Measurements from ENCODE around the gene FBXL16.
A peak's percentile ranks its signal among the peaks of the same experiment; 100 is the strongest.

The FBXL16 gene

DNA sequence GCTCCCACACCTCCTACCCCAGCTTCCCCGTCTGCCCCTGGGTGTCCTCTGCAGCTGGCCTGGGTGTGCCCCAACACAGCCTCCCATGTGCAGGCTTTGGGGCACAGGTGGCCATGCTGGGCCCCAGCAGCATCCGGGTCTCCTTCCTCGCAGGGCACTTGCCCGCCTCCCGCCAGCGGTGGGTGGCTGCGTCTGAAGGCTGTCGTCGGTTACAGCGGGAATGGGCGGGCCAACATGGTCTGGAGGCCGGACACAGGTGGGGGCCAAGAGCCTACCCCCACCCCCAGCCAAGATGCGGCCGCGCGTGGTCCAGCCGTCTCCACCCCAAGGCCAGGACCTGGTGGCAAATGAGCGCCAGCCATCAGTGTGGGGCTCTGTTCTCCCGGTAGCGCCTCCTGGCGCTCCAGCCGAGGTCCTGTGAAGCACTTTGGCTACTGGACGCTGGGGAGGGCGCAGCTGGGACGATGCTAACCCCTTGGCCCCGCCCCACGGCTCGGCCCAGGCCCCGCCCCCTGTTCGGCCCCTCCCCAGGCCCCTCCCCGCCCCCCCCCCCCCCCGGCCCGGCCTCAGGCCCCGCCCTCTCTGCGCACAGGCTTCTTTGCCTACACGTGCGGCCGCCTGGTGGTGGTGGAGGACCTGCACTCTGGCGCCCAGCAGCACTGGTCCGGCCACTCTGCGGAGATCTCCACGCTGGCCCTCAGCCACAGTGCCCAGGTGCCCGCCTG, 45.0 kb downstream of the FBXL16 start:
- peak; percentile 91 for DNase-seq (ENCODE audit: low spot score)

- no peak for DNase-seq (ENCODE audit: low spot score)
Measured at GRCh38 chr16:660132-660458, 45.5 kb downstream of the FBXL16 start.

GRCh38 chr16:659618-660017, 46.0 kb downstream of the FBXL16 start:
- no peak for DNase-seq (ENCODE audit: low spot score)

DNA sequence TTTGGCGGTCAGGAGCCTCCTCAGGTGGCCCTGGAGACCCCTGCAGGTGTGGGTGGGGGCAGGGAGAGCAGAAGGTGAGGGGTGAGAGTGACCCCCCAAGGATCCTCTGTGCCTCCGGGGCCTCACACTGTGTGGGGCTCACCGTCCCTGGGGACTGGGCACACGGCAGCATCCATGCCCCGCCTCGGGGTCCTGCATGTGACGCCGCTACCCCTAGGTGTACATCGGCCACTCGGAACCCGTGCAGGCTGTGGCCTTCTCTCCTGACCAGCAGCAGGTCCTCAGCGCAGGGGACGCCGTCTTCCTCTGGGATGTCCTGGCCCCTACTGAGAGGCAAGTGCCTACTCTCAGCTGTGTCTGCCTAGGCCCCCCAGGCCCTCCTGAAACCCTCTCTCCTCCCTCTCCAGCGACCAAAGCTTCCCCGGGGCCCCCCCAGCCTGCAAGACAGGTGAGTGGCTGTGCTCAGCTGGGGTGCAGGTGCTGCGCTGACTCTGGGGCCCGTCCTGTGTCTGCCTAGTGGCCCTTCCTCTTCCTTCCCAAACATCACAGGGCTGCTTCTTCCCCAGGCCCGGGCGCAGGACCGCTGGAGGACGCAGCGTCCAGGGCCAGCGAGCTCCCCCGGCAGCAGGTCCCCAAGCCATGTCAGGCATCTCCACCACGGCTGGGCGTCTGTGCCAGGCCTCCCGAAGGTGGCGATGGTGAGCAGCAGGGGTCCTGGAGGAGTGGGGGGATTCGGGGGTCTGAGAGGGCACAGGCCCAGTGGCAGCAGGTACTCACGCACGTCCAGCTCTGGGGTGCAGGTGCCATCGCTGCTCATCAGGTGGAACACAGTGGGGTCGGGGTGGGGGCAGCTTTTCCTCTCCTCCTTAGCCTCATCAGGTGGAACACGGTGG, 46.7 kb downstream of the FBXL16 start:
- DNase-seq (ENCODE audit: low spot score), result no peak

DNA sequence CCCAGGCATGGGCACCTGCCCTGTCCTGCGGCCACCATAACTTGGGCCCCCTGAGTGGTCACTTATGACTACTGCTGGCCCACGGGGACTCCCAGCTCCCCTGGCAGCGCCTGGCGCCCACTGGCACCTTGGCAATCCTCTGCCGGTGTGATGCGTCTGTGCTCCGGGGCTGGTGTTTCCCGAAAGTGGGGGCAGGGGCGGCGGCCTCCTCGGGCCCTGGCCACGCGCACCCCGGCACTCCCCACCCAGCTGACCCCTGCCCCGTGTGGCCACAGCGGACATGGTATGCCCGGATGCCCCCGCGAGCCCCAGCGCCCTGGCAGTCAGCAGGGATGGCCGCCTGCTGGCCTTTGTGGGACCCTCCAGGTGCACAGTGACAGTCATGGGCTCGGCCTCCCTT, 48.1 kb downstream of the FBXL16 start:
- no peak for DNase-seq (ENCODE audit: low spot score)

- no peak for DNase-seq (ENCODE audit: low spot score)
Measured at GRCh38 chr16:654034-654433, 51.6 kb downstream of the FBXL16 start.

DNA sequence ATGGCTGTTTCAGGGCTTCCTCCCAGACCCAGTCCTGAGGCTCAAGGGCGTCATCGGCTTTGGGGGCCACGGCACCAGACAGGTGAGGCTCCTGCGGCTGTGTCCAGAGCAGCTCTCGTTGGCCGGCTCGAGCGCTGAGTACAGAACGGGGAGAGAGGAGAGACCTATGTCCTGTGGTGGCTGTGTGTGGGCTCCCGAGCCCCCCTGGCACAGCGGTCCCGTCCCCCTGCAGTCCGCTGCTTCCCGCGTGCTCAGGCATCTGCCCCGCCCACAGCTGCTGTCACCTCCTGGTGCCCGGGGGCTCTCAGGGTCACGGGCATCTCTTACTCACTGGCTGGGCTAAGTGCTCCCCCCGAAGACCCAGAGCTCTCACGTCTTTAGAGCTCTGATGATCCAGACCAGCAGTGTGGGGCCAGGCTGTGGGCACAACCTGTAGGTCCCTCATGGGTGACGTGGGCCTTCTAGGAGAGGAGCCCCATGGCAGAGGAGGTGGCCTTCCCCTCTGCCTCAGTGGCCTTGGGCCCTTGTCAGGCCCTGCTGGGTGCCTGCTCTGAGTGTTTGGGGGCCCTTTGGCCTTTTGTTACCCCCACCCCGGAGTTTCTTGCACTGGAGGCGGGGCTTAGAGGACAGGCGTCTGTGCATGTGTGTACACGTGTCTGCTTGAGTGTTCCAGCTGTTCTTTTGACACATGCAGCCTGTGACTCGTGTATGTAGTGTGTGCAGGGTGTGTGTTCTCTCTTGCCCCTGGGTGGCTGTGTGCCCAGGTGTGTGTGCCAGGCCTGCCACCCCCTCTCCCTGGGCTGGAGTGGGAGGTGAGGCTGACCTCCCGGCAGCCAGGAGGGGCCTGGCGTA, 52.9 kb downstream of the FBXL16 start:
- DNase-seq (ENCODE audit: low spot score), result no peak

- no peak for DNase-seq (ENCODE audit: low spot score)
Measured at GRCh38 chr16:651844-652243, 53.8 kb downstream of the FBXL16 start.

- DNase-seq (ENCODE audit: low spot score), result peak; percentile 40
Measured at GRCh38 chr16:649631-650030, 56.0 kb downstream of the FBXL16 start.

DNA sequence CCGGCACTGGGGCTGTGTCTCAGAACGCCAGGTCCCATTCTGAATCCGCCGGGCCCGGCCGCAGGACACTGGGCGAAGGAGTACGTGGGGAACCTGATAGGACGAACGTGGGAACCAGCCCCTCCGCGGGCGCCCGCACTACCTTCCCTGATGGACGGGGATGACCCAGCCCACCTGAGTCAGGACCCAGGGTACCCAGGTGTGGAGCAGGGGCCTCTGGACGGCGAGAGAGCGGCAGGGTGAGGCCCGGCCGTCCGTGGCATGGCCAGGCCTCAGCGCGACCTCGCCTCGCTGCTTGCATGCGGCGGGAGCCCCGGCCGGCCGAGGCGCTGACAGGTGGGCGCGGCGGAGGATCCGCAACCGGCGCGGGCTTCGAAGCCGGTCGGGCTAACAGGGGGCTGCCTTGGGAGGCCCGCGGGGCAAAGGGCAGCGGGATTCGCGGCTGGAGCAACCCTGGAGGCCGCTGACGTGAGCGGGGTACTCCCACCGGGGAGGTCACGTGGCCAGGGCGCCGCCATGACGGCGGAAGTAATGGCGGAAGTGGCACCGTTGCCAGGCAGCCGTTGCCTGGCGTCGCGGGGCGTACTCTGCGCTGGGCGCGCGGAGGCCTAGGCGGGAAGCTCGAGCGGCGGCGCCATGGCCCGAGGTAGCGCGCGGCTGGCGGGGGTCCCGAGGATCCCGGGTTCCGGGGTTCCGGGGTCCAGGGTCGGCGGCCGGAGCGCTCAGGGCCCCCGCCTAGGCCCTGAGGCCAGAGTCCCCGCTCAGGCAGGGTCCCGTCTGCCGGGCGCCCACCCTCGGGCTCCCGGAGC, 56.6 kb downstream of the FBXL16 start, which contains the start of gene WDR90:
TSS of gene WDR90 (plus strand) at position 585 of the 809 bp plus-strand sequence. CDS start at position 637, 52 bp downstream.
- peak; percentile 94 for DNase-seq (ENCODE audit: low spot score)

- DNase-seq (ENCODE audit: low spot score), result peak; percentile 64
Measured at GRCh38 chr16:648071-648780, 57.4 kb downstream of the FBXL16 start.

- DNase-seq (ENCODE audit: low spot score), result no peak
Measured at GRCh38 chr16:647173-647902, 58.3 kb downstream of the FBXL16 start.

- DNase-seq (ENCODE audit: low spot score), result no peak
Measured at GRCh38 chr16:646679-647172, 58.9 kb downstream of the FBXL16 start.

- no peak for DNase-seq (ENCODE audit: low spot score)
Measured at GRCh38 chr16:645852-646678, 59.5 kb downstream of the FBXL16 start.

GRCh38 chr16:644556-644955, 61.0 kb downstream of the FBXL16 start:
- DNase-seq (ENCODE audit: low spot score), result no peak

- DNase-seq (ENCODE audit: low spot score), result no peak
Measured at GRCh38 chr16:643050-643368, 62.6 kb downstream of the FBXL16 start.

Data from germinal center (tissue), 1 donor.